ENCODE data around the gene ZNF460. TPM values are rescaled to one million over a fixed set of nuclear protein-coding genes. Genes with fewer than 3 reads are reported as not detected.
A peak's percentile ranks its signal among the peaks of the same experiment; 100 is the strongest.

Gene ZNF460
- total RNA-seq, 1 experiment from 2014 or later: 43.1 TPM

GRCh38 chr19:57233207-57233606, 47.1 kb upstream of the ZNF460 start:
- Histone ChIP-seq H3K36me3 (ENCODE audit: control insufficient read depth in 1 of 2, insufficient read depth in 2 of 2, low read length in 2 of 2) (no peaks in the 10 kb centered on the region), H3K27me3 (ENCODE audit: insufficient read depth, low read length) (no peaks in the 10 kb centered on the region), H3K9me3 (ENCODE audit: control insufficient read depth in 1 of 2, insufficient read depth in 1 of 2, low read depth in 1 of 2, low read length in 2 of 2) (no peaks in the 10 kb centered on the region), H3K4me3 (replicated peaks in 1 of 2; ENCODE audit: low read depth in 1 of 2, low read length in 2 of 2) (no peak overlapping the region), H3K79me2 (ENCODE audit: insufficient read depth, low read length) (no peaks in the 10 kb centered on the region), H4K20me1 (ENCODE audit: insufficient read depth) (no peaks in the 10 kb centered on the region), H3K4me2 (ENCODE audit: low read length) (no peak overlapping the region), H3K27ac (ENCODE audit: low read depth, low read length) (no peak overlapping the region), H2AFZ (ENCODE audit: low read depth, low read length, poor library complexity, severe bottlenecking) (no peak overlapping the region), H3K4me1 (ENCODE audit: control insufficient read depth in 1 of 2, insufficient read depth in 2 of 2, low read length in 2 of 2) (no peaks in the 10 kb centered on the region), H3K9ac (ENCODE audit: low read length) (no peak overlapping the region), H3K9me2 (ENCODE audit: insufficient read depth) (no peaks in the 10 kb centered on the region)
- TF ChIP-seq CTCF (IDR thresholded peaks at IDR 0.05 in 2 of 3, conservative IDR thresholded peaks at IDR 0.05 in 1 of 3; ENCODE audit: borderline replicate concordance in 1 of 3, insufficient read depth in 1 of 3, low read depth in 2 of 3, low read length in 2 of 3): no peak
- BruUV-seq (replicated peaks): no TSS peak
- ChIA-PET CTCF (no interaction called here), POLR2A (no interaction called here), RAD21 (ENCODE audit: low non-redundant PET in 1 of 2, low total read pairs in 2 of 2, uncharacterized antibody in 2 of 2, unreplicated experiment in 2 of 2) (no interaction called here)
- intact Hi-C loops (cut with micrococcal nuclease): no loop called here
- DNase-seq (ENCODE audit: low read depth, low spot score) (no peak), ATAC-seq (no peak)

- H3K4me2 ChIP-seq (ENCODE audit: low read length): peak overlapping the region; percentile 80
- BruUV-seq (replicated peaks): TSS peak; percentile 66
- H3K9ac ChIP-seq (ENCODE audit: low read length): peak overlapping the region; percentile 75; the same call in 1 of the 2 replicates
- H3K4me1 ChIP-seq (ENCODE audit: control insufficient read depth in 1 of 2, insufficient read depth in 2 of 2, low read length in 2 of 2): peaks cover 6 to 16% of the 10 kb centered on the region in 2 experiments; a peak in 3 of 4 replicates
- ChIA-PET RAD21 (ENCODE audit: low non-redundant PET in 1 of 2, low total read pairs in 2 of 2, uncharacterized antibody in 2 of 2, unreplicated experiment in 2 of 2) (no interaction called here), CTCF (no interaction called here), POLR2A (no interaction called here)
- H3K27me3 ChIP-seq (ENCODE audit: insufficient read depth, low read length): no peaks in the 10 kb centered on the region
- H3K4me3 ChIP-seq (replicated peaks in 1 of 2; ENCODE audit: low read depth in 1 of 2, low read length in 2 of 2): peak overlapping the region; percentile 82 to 90
- H3K36me3 ChIP-seq (ENCODE audit: control insufficient read depth in 1 of 2, insufficient read depth in 2 of 2, low read length in 2 of 2): peaks cover 0 to 1% of the 10 kb centered on the region in 2 experiments; a peak in 1 of 4 replicates
- peaks cover 32% of the 10 kb centered on the region for H3K79me2 ChIP-seq (ENCODE audit: insufficient read depth, low read length)
- no peak overlapping the region for H2AFZ ChIP-seq (ENCODE audit: low read depth, low read length, poor library complexity, severe bottlenecking)
- H3K27ac ChIP-seq (ENCODE audit: low read depth, low read length): peak overlapping the region; percentile 81
- no peaks in the 10 kb centered on the region for H3K9me2 ChIP-seq (ENCODE audit: insufficient read depth)
- ATAC-seq (no peak; the same call in 1 of the 2 replicates), DNase-seq (ENCODE audit: low read depth, low spot score) (no peak)
- H4K20me1 ChIP-seq (ENCODE audit: insufficient read depth): no peaks in the 10 kb centered on the region
- no peaks in the 10 kb centered on the region for H3K9me3 ChIP-seq (ENCODE audit: control insufficient read depth in 1 of 2, insufficient read depth in 1 of 2, low read depth in 1 of 2, low read length in 2 of 2)
- intact Hi-C loops (cut with micrococcal nuclease): loop anchor here (1.0 kb wide), 1 partner anchor 40 kb away; the partner anchor contains the start of gene ZNF460
- TF ChIP-seq JUND (IDR thresholded peaks at IDR 0.05): no peak
- no peak for TF ChIP-seq EGR1 (IDR thresholded peaks at IDR 0.05; ENCODE audit: low read depth)
- no peak for TF ChIP-seq ZNF274 (IDR thresholded peaks at IDR 0.05; ENCODE audit: low read depth, low read length)
- no peak for TF ChIP-seq CTCF (IDR thresholded peaks at IDR 0.05 in 2 of 3, conservative IDR thresholded peaks at IDR 0.05 in 1 of 3; ENCODE audit: borderline replicate concordance in 1 of 3, insufficient read depth in 1 of 3, low read depth in 2 of 3, low read length in 2 of 3)
- no peak for TF ChIP-seq EZH2phosphoT487 (IDR thresholded peaks at IDR 0.05; ENCODE audit: borderline replicate concordance)
- no peak for TF ChIP-seq POLR2A (IDR thresholded peaks at IDR 0.05; ENCODE audit: borderline replicate concordance, extremely low read depth, insufficient read depth, insufficient read length)
- no peak for TF ChIP-seq SRF (IDR thresholded peaks at IDR 0.05; ENCODE audit: low read depth)
- TF ChIP-seq REST (IDR thresholded peaks at IDR 0.05; ENCODE audit: low read depth): no peak
- no peak for TF ChIP-seq CEBPB (IDR thresholded peaks at IDR 0.05; ENCODE audit: low read depth)
- TF ChIP-seq ATF3 (IDR thresholded peaks at IDR 0.05): no peak
- TF ChIP-seq YY1 (IDR thresholded peaks at IDR 0.05; ENCODE audit: extremely low read depth, insufficient replicate concordance, low read depth, low read length): no peak
- no peak for TF ChIP-seq POLR2AphosphoS5 (IDR thresholded peaks at IDR 0.05; ENCODE audit: low read depth, low read length)
These were observed 40.3 kb upstream of the ZNF460 start for GRCh38 chr19:57239982-57240310.

Measured in HCT116 (cell line).